ENCODE results near the gene RNF214.
"Not testable (repeated sequence)": the region's sequence is repeated elsewhere in the genome, so short reads cannot be mapped to it uniquely, and the experiment has no call there.

RNF214 gene

DNA sequence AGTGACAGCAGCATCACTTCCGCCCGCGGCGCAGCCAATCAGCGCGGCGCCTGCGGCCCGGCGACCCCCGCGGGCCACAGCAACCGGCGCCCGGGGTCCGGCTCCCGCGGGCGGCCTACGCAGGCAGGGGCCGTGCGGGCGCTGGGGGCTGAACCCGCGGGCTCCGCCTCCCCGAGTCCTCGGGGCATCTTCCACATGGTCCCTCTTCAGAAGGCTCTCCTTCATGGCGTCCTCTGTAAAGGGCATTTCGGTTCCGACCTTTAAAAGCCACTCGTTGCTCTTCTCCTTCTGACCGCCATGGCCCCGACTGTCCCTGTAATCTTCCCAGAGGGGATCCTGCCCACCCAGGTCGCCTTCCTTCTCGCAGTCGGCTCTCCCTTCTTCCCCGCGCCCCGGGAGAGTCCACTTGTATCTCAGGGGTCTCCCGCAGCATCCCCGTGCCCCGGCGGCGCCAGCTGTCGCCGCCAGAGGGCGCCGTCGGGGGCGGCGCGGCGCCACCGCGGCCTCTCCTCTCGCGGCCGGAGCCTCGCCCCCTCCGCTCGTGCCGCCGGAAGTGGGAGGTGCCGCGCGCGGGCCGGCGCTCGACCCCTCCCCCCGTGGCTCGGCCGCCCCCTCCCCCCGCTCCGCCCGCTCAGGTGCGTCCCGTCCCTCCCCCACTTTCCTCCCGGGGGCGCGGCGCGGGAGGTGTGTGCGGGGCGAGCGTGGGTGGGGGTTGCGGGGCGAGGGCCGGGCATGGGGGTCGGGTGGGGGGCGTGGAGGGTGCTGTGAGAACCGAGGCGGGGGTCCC is at the start of gene RNF214:
Gene RNF214 (plus strand): TSS at position 580 of the 787 bp plus-strand sequence. CDS start 1,602 bp downstream, outside the sequence.
- peak; percentile 95 for DNase-seq (ENCODE audit: low spot score)

DNA sequence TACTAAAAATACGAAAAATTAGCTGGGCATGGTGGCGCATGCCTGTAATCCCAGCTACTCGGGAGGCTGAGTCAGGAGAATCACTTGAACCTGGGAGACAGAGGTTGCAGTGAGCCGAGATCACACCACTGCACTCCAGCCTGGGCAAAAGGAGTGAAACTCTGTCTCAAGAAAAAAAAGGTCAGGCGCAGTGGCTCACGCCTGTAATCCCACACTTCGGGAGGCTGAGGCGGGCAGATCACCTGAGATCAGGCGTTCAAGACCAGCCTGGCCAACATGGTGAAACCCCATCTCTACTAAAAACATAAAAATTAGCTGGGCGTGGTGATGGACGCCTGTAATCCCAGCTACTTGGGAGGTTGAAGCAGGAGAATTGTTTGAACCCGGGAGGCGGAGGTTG is 49.3 kb upstream of the RNF214 start:
- not testable (repeated sequence) for DNase-seq (ENCODE audit: low spot score)

DNA sequence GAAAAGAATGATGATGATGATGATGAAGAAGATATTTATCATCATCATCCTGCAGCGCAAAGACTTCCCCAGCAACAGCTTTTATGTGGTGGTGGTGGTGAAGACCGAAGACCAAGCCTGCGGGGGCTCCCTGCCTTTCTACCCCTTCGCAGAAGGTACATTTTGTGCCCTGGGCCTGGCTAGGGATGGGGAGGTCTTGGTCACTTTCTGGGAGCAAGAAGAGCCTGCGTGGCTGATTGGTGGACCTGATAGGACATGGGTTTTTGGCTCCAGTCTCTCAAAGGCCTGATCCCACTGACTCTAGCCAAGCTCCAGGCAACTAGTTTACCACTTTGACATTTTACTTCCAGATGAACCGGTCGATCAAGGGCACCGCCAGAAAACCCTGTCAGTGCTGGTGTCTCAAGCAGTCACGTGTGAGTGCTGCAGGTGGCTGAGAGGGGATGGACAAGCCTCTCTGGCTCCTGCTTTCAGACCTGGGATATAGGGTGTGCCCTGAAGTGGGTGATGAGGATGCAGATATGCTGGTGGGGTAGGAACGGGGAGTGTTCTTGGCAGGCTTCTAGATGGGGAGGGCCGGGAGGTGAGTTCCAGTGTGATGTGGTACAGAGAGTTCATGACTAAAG is 48.6 kb upstream of the RNF214 start:
- no peak for DNase-seq (ENCODE audit: low spot score)

DNA sequence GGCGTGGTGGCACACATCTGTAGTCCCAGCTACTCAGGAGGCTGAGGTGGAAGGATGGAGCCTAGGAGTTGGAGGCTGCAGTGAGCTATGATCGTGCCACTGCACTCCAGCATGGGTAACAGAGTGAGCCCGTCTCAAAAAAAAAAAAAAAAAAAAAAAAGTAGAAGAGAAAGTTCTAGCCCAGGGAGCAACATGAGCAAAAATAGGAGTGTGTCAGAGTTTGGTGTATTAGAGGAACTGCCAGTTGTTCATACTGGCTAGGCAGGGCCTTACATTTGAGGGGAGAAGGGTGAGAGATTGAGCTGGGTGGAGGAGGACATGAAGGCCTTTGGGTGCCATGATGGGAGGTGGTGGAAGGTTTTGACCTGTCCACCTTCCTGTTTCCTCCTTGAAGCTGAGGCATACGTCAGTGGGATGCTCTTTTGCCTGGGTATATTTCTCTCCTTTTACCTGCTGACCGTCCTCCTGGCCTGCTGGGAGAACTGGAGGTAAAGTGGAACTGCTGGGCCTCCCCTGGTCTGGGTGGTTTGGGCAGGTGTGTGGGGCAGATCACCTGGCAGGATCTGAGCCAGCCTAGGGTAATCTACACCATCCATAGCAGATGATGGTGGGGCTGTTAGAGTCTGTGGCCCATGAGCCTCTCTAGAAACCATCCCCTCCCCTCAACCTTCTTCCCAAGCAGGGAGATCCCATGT is 46.6 kb upstream of the RNF214 start:
- no peak for DNase-seq (ENCODE audit: low spot score)

DNA sequence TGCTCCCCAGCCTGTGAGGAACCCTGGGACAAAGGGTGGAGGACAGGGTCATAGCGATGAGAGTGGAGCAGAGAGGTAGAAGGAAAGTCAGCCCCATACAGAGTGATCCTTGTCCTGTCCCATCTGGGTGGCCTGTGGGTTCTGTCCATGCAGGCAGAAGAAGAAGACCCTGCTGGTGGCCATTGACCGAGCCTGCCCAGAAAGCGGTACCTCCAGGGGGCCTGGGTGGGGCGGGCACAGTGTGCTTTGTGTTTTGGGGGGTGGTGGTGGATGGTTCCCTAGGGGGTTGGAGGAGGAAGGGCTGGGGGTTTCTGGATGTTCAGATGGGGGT is 46.1 kb upstream of the RNF214 start:
- no peak for DNase-seq (ENCODE audit: low spot score)

DNA sequence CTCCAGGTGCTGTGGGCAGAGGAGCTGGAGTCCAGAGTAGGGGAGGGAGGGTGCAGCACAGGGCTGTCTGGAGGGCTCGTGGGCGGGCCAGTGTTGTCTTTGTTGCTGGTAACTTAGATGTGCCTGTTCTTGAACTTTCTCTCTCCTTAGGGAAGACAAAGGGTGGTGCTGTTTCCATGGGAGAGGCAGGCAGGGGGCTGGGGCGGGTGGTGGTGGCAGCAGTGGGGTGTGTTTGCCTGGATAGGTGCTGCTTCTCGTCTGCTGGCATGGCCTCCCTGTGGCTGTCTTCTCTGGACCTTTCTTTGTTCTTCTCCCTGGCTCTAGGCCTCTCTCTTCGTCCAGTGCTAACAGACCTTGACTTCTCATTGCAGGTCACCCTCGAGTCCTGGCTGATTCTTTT is 45.5 kb upstream of the RNF214 start:
- DNase-seq (ENCODE audit: low spot score), result no peak

DNA sequence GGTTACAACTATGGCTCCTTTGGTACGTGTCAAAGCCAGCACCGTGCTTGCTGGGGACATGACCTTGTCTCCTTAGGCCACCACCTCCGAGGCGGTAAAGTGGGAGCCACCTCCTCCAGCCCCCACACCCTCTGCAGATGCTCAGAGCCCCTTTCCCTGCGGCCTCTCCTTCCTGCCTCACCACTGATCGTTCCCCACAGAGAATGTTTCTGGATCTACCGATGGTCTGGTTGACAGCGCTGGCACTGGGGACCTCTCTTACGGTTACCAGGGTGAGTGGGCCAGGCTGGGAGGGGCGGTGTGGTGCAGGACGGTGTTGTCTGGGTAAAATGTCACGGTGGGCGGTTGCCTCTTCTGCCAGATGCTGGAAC is 45.1 kb upstream of the RNF214 start:
- no peak for DNase-seq (ENCODE audit: low spot score)

DNA sequence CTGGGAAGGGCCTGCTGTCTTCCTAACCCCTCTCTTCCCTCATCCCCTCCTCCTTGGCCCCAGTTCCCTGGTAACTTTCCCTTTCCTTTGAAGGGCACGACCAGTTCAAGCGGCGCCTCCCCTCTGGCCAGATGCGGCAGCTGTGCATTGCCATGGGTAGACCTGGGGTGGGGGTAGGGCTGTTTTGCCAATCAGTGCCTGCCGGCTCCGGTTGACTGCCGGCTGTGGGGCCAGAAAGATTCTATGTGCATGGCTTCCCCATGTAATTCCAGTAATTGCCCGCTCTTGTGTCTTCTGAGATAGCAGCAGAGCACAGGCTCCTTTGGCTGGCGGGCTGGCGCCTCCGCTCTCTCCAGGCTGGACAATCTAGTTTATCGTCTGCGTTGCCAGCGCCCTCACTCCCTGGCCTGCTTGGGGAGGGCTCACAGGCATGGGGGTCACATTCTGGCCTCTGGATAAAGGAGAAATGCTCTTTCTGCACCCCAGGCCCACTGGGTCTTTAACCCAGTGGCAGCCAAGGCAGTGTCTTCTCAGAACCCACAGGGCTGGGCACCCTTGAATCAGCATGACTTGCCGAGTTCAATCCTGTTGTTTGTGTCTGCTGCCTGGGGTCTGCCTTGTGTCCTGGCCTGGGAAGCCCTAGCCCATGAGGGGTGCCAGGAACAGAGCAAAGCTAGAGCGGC is 44.5 kb upstream of the RNF214 start:
- DNase-seq (ENCODE audit: low spot score), result no peak

DNA sequence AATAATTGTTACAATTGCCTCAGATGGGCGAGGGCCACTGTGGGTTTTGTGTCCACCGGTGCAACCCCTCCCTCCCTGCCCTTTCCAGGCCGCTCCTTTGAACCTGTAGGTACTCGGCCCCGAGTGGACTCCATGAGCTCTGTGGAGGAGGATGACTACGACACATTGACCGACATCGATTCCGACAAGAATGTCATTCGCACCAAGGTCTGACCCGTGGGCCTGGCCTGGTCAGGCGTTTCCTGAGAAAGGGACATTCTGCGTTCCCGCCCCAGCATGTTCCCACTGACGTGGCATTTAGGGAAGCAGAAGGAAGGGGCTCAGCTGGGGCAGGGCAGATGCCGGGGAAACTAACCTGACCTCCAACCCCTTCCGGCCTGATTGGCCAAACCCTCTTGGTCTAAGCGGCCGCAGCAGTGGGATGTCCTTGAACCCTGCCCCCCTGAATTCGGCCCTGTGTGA is 43.8 kb upstream of the RNF214 start:
- no peak for DNase-seq (ENCODE audit: low spot score)

DNA sequence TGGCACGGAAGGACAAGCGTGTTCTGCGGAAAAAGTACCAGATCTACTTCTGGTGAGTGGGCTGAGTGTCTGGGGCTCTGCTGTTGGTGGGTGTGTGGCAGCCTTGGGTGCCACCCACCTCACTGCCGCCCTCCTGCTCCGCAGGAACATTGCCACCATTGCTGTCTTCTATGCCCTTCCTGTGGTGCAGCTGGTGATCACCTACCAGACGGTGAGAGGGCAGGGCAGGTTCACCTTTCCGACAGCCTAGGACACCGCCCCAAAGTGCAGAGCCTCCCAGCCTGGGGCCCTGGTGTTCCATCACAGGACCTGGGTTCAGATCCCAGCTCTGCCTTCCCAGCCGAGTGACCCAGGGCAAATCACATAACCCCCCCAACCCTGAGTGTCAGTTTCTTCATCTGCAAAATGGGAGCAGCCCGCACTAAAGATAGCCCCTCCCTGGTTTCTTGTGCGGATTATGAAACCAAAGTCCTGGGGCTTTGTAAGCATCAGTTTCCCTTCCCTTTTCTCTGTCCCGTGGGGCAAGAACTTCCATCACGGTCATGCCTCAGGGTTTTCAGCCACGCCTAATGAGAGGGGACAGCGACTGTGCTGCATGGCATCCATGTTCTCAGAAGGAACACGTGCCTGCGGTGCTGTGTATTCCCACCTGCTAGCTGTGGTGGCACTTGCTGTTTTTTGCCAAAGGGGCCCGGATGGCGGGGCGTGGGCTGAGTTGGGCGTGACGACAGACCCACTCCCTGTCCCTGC is 43.1 kb upstream of the RNF214 start:
- DNase-seq (ENCODE audit: low spot score), result no peak

DNA sequence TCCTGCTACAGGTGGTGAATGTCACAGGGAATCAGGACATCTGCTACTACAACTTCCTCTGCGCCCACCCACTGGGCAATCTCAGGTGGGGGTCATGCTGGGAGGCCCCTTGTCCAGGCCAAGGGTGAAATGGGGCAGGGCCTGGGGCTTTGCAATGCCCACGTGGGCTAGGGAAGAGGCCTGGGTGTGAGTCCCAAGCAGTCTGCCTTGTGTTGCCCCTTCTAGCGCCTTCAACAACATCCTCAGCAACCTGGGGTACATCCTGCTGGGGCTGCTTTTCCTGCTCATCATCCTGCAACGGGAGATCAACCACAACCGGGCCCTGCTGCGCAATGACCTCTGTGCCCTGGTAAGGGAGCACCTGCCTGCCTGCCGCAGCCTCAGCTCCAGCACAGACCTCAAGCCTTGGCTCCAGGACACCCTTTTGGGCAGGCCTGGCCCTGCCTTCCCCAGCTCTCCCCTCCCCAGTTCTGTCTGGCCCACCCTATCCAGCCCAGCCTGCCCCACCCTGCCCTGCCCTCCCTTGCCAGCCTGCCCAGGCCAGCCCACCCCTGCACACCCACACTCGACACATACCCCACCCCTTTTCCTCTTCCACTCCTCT is 42.4 kb upstream of the RNF214 start:
- no peak for DNase-seq (ENCODE audit: low spot score)

DNA sequence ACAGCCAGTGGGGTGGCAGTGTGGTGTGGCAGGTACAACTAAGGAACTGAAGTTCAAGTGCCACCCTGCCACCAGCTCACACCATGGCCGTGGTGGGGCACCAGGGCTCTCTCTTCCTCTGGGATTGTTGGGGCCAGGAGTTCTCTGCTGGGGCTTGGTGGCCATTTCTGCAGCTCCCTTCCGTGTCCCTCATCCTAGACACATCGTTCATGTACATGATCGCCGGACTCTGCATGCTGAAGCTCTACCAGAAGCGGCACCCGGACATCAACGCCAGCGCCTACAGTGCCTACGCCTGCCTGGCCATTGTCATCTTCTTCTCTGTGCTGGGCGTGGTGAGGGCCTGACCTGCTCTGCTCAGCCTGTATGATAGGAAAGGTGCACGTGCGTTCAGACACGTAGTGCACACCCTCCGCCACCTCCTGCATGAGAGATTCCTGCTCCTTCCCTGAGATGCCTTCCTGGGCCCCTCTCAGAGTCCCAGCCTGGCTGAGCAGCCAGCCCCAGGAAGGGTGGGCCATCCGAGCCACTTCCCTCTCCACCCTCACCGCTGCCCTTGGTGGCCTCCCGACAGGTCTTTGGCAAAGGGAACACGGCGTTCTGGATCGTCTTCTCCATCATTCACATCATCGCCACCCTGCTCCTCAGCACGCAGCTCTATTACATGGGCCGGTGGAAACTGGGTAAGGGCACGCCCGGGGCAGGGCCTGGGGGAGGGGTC is 40.6 kb upstream of the RNF214 start:
- DNase-seq (ENCODE audit: low spot score), result no peak

DNA sequence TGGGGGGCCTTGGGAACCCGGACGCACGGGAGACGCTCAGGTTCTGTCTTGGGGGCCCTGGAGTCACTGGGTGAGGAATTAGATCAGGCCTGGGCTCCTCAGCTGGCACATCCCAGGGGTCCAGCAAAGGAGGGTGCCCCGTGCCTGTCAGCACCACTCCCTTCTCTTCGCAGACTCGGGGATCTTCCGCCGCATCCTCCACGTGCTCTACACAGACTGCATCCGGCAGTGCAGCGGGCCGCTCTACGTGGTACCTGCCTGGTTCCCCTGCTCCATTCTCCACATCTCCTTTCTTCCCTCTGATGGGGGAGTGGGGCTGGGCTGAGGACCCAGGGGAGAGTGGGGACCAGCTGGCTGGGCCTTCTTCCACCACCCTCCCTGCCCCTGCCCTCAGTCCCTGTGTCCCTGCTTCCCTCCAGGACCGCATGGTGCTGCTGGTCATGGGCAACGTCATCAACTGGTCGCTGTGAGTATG is 40.0 kb upstream of the RNF214 start:
- DNase-seq (ENCODE audit: low spot score), result no peak

DNA sequence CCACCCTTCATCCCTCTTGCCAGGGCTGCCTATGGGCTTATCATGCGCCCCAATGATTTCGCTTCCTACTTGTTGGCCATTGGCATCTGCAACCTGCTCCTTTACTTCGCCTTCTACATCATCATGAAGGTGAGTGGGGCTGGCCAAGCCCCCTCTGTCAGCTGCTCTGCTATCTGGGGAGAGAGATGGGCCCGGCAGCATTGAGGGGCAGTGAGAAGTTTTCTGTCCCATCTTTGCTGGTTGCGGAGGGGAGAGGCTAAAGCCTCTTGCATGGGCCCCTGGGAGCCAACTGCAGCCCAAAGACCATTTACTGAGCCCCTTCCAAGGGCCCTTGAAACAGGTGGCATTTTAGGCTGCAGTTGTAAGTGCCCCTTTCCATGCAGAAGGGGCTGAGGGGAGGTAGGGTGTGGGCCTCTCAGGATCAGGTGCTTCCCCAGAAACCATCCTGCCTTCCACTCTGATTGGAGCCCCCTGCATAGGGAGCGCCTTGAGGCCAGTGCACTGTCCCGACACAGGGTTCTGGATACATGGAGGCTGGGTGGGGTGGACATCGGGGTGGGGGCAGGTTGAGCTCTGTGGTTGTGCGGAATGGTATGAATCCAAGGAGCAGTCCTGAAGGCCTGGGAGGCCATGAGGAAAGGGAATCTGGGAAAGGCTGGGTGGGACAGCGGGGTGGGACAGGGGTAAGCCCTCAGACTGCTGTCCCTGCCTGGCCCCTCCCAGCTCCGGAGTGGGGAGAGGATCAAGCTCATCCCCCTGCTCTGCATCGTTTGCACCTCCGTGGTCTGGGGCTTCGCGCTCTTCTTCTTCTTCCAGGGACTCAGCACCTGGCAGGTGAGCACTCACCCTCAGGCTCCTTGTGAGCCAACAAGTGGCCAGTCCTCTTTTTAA is 39.1 kb upstream of the RNF214 start:
- DNase-seq (ENCODE audit: low spot score), result no peak

DNA sequence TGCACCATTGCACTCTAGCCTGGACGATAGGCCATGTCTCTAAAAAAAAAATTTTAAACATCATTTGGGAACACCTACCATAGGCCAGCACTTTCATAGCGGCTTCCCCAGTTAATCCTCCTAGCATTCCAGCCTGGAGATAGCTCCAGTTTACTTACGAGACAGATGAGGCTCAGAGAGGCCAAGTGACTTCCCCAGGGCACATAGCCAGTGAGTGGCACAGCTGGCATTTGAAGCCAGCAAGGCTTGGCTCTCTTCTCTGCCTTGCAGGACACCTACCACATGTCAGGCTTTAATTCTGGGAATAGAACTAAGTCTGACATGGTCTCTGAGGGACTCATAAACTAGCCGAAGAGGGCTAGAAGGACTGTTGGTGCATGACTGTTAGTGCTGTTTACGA is 38.2 kb upstream of the RNF214 start:
- no peak for DNase-seq (ENCODE audit: low spot score)

DNA sequence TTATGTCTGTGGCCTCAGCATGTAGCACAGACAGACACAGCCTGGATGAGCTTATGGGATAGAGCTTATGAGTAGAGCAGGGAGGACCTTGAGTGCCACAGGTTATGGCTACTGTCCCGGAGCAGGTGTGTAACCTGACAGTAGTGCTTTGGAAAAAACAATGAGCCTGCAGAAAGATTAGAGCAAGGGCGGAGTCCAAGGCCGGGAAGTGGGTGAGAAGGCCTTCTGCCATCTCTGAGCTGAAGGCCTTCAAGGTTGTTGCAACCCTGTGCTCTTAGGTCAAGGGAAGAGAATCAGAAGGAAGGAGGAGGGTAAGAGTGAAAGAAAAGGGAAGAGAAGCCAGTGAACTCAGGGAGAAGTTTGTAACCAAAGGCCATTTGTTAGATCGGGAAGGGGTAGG is 37.2 kb upstream of the RNF214 start:
- no peak for DNase-seq (ENCODE audit: low spot score)

DNA sequence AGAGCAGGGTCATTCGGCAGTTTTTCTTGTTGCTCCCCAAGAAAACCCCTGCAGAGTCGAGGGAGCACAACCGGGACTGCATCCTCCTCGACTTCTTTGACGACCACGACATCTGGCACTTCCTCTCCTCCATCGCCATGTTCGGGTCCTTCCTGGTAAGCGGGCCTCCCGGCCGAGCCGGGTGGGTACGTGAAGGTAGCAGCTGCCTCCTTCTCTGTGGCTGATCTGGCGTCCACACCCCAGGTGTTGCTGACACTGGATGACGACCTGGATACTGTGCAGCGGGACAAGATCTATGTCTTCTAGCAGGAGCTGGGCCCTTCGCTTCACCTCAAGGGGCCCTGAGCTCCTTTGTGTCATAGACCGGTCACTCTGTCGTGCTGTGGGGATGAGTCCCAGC is 36.7 kb upstream of the RNF214 start:
- DNase-seq (ENCODE audit: low spot score), result no peak

DNA sequence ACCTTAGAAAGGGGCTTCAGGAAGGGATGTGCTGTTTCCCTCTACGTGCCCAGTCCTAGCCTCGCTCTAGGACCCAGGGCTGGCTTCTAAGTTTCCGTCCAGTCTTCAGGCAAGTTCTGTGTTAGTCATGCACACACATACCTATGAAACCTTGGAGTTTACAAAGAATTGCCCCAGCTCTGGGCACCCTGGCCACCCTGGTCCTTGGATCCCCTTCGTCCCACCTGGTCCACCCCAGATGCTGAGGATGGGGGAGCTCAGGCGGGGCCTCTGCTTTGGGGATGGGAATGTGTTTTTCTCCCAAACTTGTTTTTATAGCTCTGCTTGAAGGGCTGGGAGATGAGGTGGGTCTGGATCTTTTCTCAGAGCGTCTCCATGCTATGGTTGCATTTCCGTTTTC is 35.5 kb upstream of the RNF214 start:
- no peak for DNase-seq (ENCODE audit: low spot score)

All from AG08395 (cell line).